ENCODE measurements around the gene UBXN1.
"Not testable (repeated sequence)": the region's sequence is repeated elsewhere in the genome, so short reads cannot be mapped to it uniquely, and the experiment has no call there.

UBXN1 gene

DNA sequence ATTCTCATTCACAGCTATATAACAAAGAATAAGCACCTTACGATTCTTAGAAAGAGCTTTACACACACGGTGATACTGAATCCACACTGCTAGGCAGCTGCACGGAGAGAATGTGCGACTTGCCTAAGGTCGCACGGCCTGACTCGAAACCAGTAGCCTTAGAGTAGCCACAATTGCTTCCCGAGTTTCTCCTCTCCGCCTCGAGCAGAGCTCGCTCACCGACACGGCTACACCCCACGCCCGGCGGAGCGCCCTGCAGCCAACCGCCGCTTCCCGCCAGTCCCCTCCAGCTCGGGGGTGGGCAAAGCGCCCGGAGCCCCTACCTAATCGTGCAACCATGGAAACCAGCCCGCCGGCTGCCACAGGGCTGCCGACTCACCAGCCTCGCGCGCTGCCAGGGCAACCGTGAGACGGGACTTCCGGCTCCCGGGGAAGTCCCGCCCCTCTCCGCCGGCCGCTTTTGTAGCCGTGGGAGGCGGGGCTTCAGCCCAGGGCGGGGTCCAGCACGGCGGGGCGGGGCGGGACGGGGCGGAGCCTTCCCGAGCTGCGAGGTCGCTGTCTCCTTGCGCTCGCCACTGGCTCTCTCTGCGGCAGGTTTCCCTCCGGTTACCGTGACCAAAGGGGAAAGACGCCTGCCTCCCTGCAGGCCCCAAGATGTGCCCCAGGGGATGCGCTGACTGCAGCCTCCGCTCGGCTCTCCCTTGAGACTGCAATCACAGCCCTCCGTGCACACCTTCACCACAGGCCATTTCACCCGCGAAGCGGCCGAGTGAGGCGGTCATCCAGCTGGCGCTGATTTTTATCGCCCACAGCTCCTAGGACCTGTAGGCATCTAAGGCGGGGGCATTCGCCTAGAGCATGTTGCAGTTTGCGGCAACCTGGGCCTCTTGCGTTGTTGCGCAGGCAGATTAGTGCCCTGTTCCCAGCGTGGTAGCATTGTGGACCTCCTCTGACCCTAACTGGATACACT, 27.3 kb upstream of the UBXN1 start:
- Histone ChIP-seq H3K9me3 (ENCODE audit: severe bottlenecking) (no peaks in the 10 kb centered on the region), H3K4me1 (ENCODE audit: insufficient read depth, poor library complexity, severe bottlenecking) (peaks cover 2% of the 10 kb centered on the region), H3K4me3 (ENCODE audit: severe bottlenecking) (peak overlapping the region; percentile 63), H3K27me3 (ENCODE audit: insufficient read depth, poor library complexity, severe bottlenecking) (no peaks in the 10 kb centered on the region), H3K36me3 (ENCODE audit: low read depth) (peaks cover 20% of the 10 kb centered on the region), H3K27ac (ENCODE audit: poor library complexity, severe bottlenecking) (peak overlapping the region; percentile 44)
- no peak for TF ChIP-seq CTCF (IDR thresholded peaks at IDR 0.05; ENCODE audit: poor library complexity, severe bottlenecking)
- peak; percentile 93 for DNase-seq (ENCODE audit: low spot score)
- ATAC-seq (ENCODE audit: low read depth) = peak; percentile 71

- no peak for TF ChIP-seq CTCF (IDR thresholded peaks at IDR 0.05; ENCODE audit: poor library complexity, severe bottlenecking)
- peak overlapping the region; percentile 44 for H3K27ac ChIP-seq (ENCODE audit: poor library complexity, severe bottlenecking)
- no peaks in the 10 kb centered on the region for H3K27me3 ChIP-seq (ENCODE audit: insufficient read depth, poor library complexity, severe bottlenecking)
- peak overlapping the region; percentile 63 for H3K4me3 ChIP-seq (ENCODE audit: severe bottlenecking)
- no peak for DNase-seq (ENCODE audit: low spot score)
- H3K9me3 ChIP-seq (ENCODE audit: severe bottlenecking) = no peaks in the 10 kb centered on the region
- ATAC-seq (ENCODE audit: low read depth) = no peak
- peaks cover 2% of the 10 kb centered on the region for H3K4me1 ChIP-seq (ENCODE audit: insufficient read depth, poor library complexity, severe bottlenecking)
- peaks cover 16% of the 10 kb centered on the region for H3K36me3 ChIP-seq (ENCODE audit: low read depth)
These were observed 26.5 kb upstream of the UBXN1 start for GRCh38 chr11:62705413-62705812.

DNA sequence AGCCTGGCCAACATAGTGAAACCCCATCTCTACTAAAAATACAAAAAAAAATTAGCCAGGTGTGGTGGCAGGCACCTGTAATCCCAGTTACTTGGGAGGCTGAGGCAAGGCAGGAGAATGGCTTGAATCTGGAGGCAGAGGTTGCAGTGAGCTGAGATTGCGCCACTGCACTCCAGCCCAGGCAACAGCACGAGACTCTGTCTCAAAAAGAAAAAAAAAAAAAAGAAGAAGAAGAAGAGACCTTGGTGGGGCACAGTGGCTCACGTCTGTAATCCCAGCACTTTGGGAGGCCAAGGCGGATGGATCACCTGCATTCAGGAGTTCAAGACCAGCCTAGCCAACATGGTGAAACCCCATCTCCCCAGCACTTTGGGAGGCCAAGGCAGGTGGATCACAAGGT, 25.0 kb upstream of the UBXN1 start:
- not testable (repeated sequence) for H3K4me1 ChIP-seq (ENCODE audit: insufficient read depth, poor library complexity, severe bottlenecking); H3K27me3 ChIP-seq (ENCODE audit: insufficient read depth, poor library complexity, severe bottlenecking); H3K4me3 ChIP-seq (ENCODE audit: severe bottlenecking); ATAC-seq (ENCODE audit: low read depth); H3K9me3 ChIP-seq (ENCODE audit: severe bottlenecking); DNase-seq (ENCODE audit: low spot score); H3K27ac ChIP-seq (ENCODE audit: poor library complexity, severe bottlenecking)
- peaks cover 15% of the 10 kb centered on the region for H3K36me3 ChIP-seq (ENCODE audit: low read depth)

DNA sequence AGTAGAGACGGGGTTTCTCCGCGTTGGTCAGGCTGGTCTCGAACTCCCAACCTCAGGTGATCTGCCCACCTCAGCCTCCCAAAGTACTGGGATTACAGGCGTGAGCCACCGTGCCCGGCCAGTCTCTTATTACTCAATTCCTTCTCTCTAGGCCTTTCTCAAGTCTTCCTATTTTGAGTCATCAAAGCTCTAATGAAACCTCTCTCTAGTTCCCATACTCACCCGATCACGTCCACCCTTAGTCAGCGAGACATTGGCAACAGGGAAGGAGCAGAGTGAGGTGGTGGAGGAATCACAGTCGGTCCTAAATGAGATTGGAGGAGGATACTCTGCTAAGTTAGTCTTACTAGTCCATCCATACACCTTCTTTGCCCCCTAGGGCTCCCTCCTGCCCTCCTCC, 23.4 kb upstream of the UBXN1 start:
- no peak for TF ChIP-seq CTCF (IDR thresholded peaks at IDR 0.05; ENCODE audit: poor library complexity, severe bottlenecking)
- Histone ChIP-seq H3K4me1 (ENCODE audit: insufficient read depth, poor library complexity, severe bottlenecking) (peaks cover 2% of the 10 kb centered on the region), H3K27me3 (ENCODE audit: insufficient read depth, poor library complexity, severe bottlenecking) (no peaks in the 10 kb centered on the region), H3K9me3 (ENCODE audit: severe bottlenecking) (no peaks in the 10 kb centered on the region), H3K27ac (ENCODE audit: poor library complexity, severe bottlenecking) (no peak overlapping the region), H3K36me3 (ENCODE audit: low read depth) (peaks cover 15% of the 10 kb centered on the region), H3K4me3 (ENCODE audit: severe bottlenecking) (no peak overlapping the region)
- ATAC-seq (ENCODE audit: low read depth) = no peak
- no peak for DNase-seq (ENCODE audit: low spot score)

- DNase-seq (ENCODE audit: low spot score) (no peak), ATAC-seq (ENCODE audit: low read depth) (peak; percentile 67)
- Histone ChIP-seq H3K4me3 (ENCODE audit: severe bottlenecking) (no peak overlapping the region), H3K9me3 (ENCODE audit: severe bottlenecking) (no peaks in the 10 kb centered on the region), H3K4me1 (ENCODE audit: insufficient read depth, poor library complexity, severe bottlenecking) (no peaks in the 10 kb centered on the region), H3K27me3 (ENCODE audit: insufficient read depth, poor library complexity, severe bottlenecking) (no peaks in the 10 kb centered on the region), H3K27ac (ENCODE audit: poor library complexity, severe bottlenecking) (no peak overlapping the region), H3K36me3 (ENCODE audit: low read depth) (peaks cover 21% of the 10 kb centered on the region)
- peak; percentile 74 for TF ChIP-seq CTCF (IDR thresholded peaks at IDR 0.05; ENCODE audit: poor library complexity, severe bottlenecking)
These were observed 15.7 kb upstream of the UBXN1 start for GRCh38 chr11:62694455-62695167.

- peaks cover 21% of the 10 kb centered on the region for H3K36me3 ChIP-seq (ENCODE audit: low read depth)
- H3K4me1 ChIP-seq (ENCODE audit: insufficient read depth, poor library complexity, severe bottlenecking); H3K4me3 ChIP-seq (ENCODE audit: severe bottlenecking); DNase-seq (ENCODE audit: low spot score); H3K27ac ChIP-seq (ENCODE audit: poor library complexity, severe bottlenecking); H3K9me3 ChIP-seq (ENCODE audit: severe bottlenecking); H3K27me3 ChIP-seq (ENCODE audit: insufficient read depth, poor library complexity, severe bottlenecking); ATAC-seq (ENCODE audit: low read depth): not testable (repeated sequence)
These were observed 14.8 kb upstream of the UBXN1 start for GRCh38 chr11:62693624-62694023.

All from RWPE2 (cell line).